GM23338 (cell line): ENCODE measurements around the gene DRAM1. TPM values are rescaled to one million over a fixed set of nuclear protein-coding genes. Genes with fewer than 3 reads are reported as not detected.

Experiments
- ATAC-seq: fragments of 200-7000 bp; cut with Tn5 transposase; 3 replicates; pipeline ENCODE4 v1.9.1; 2020
- DNase-seq: peaks from one replicate; pipeline ENCODE4 v3.0.0-alpha.2; 2015; ENCODE audit warnings: low spot score
- H2AFZ ChIP-seq: fragments of 200-600 bp; sonication (generic); 2 replicates; pipeline ENCODE4 v1.8.0; 2016; ENCODE audit warnings: antibody characterized with exemption, mild to moderate bottlenecking, moderate library complexity
- H3F3A ChIP-seq: fragments of 200-600 bp; sonication (generic); replicated peaks from 2 replicates; pipeline ENCODE4 v1.8.0; 2017; ENCODE audit warnings: antibody characterized with exemption, mixed run types, low read depth
- H3K27ac ChIP-seq: fragments of 200-600 bp; sonication (generic); 2 replicates; pipeline ENCODE4 v1.6.1; 2016; ENCODE audit warnings: low read depth
- H3K27me3 ChIP-seq: fragments of 200-600 bp; sonication (generic); 2 replicates; pipeline ENCODE4 v1.8.0; 2016; ENCODE audit warnings: mild to moderate bottlenecking, mixed run types, moderate library complexity; ENCODE audit not compliant: insufficient read depth
- H3K36me3 ChIP-seq: fragments of 200-600 bp; sonication (generic); 2 replicates; pipeline ENCODE4 v1.8.0; 2016; ENCODE audit warnings: mild to moderate bottlenecking; ENCODE audit not compliant: insufficient read depth
- H3K4me1 ChIP-seq: fragments of 200-600 bp; sonication (generic); 2 replicates; pipeline ENCODE4 v1.8.0; 2016; ENCODE audit warnings: mild to moderate bottlenecking, moderate library complexity; ENCODE audit not compliant: insufficient read depth
- H3K4me2 ChIP-seq: fragments of 200-600 bp; sonication (generic); 2 replicates; pipeline ENCODE4 v1.7.1; 2017; ENCODE audit warnings: mixed run types
- H3K4me3 ChIP-seq: fragments of 200-600 bp; sonication (generic); 2 replicates; pipeline ENCODE4 v1.6.1; 2016; ENCODE audit warnings: mixed run types
- H3K79me2 ChIP-seq: fragments of 200-600 bp; sonication (generic); replicated peaks from 2 replicates; pipeline ENCODE4 v1.8.0; 2017; ENCODE audit warnings: mild to moderate bottlenecking; ENCODE audit not compliant: insufficient read depth
- H3K9me2 ChIP-seq: fragments of 200-600 bp; sonication (generic); 2 replicates; pipeline ENCODE4 v1.8.0; 2017; ENCODE audit not compliant: insufficient read depth
- H4K20me1 ChIP-seq: fragments of 200-600 bp; sonication (generic); replicated peaks from 2 replicates; pipeline ENCODE4 v1.8.0; 2017; ENCODE audit warnings: mild to moderate bottlenecking; ENCODE audit not compliant: insufficient read depth
- H3K27ac Mint-ChIP-seq: 2 replicates; pipeline ENCODE4 v1.8.0; 2020; ENCODE audit warnings: inconsistent platforms, mild to moderate bottlenecking, moderate library complexity, mixed read lengths
- H3K27me3 Mint-ChIP-seq: 3 replicates; pipeline ENCODE4 v1.8.0; 2022; ENCODE audit warnings: low read depth, mild to moderate bottlenecking, moderate library complexity, mixed read lengths, inconsistent platforms; ENCODE audit not compliant: insufficient read depth, poor library complexity
- H3K36me3 Mint-ChIP-seq: 3 replicates; pipeline ENCODE4 v1.8.0; 2021; ENCODE audit warnings: low read depth, mild to moderate bottlenecking, inconsistent platforms, moderate library complexity, mixed read lengths
- H3K4me1 Mint-ChIP-seq: 3 replicates; pipeline ENCODE4 v1.8.0; 2020; ENCODE audit warnings: mild to moderate bottlenecking, inconsistent platforms, mixed read lengths
- H3K4me3 Mint-ChIP-seq: 3 replicates; pipeline ENCODE4 v1.8.0; 2021; ENCODE audit warnings: moderate library complexity, mild to moderate bottlenecking, inconsistent platforms, mixed read lengths
- H3K9me3 Mint-ChIP-seq: 3 replicates; pipeline ENCODE4 v1.8.0; 2020; ENCODE audit warnings: moderate library complexity, mild to moderate bottlenecking, inconsistent platforms, mixed read lengths
- CREB1 ChIP-seq: fragments of 250-450 bp; sonication (Bioruptor Pico); IDR thresholded peaks from 2 replicates; pipeline ENCODE4 v1.5.0; 2020; ENCODE audit warnings: low read depth, mild to moderate bottlenecking, moderate library complexity
- CTCF ChIP-seq, 2 experiments: fragments of 200-600 bp in 1 of 2; sonication (generic) in 1 of 2; conservative IDR thresholded peaks; 2 replicates each; pipeline versions ENCODE4 v1.5.1 to v1.6.1; 2016 to 2017; ENCODE audit warnings: antibody characterized with exemption in 2 of 2, low read depth in 2 of 2, mild to moderate bottlenecking in 2 of 2, moderate library complexity in 1 of 2
- ETS1 ChIP-seq: IDR thresholded peaks from 2 replicates; pipeline ENCODE4 v1.6.1; 2016; ENCODE audit warnings: antibody characterized with exemption
- EZH2 ChIP-seq: fragments of 200-600 bp; sonication (generic); IDR thresholded peaks from one replicate; pipeline ENCODE4 v1.8.0; 2017; ENCODE audit warnings: antibody characterized with exemption, mild to moderate bottlenecking, low read depth; ENCODE audit not compliant: unreplicated experiment
- EZH2phosphoT487 ChIP-seq: fragments of 200-600 bp; sonication (generic); IDR thresholded peaks from one replicate; pipeline ENCODE4 v1.8.1; 2018; ENCODE audit warnings: antibody characterized with exemption; ENCODE audit not compliant: unreplicated experiment
- NANOG ChIP-seq: IDR thresholded peaks from 2 replicates; pipeline ENCODE4 v1.6.1; 2016; ENCODE audit warnings: antibody characterized with exemption, borderline replicate concordance
- POLR2AphosphoS5 ChIP-seq: IDR thresholded peaks from 2 replicates; pipeline ENCODE4 v1.6.1; 2016; ENCODE audit warnings: antibody characterized with exemption, low read depth
- REST ChIP-seq: IDR thresholded peaks from one replicate; pipeline ENCODE4 v1.6.1; 2018; ENCODE audit warnings: antibody characterized with exemption; ENCODE audit not compliant: unreplicated experiment
- ZNF331 ChIP-seq: fragments of 250-450 bp; sonication (Bioruptor Pico); IDR thresholded peaks from 2 replicates; pipeline ENCODE4 v1.5.0; 2020; ENCODE audit warnings: low read depth, mild to moderate bottlenecking, moderate library complexity
- ZNF462 ChIP-seq: fragments of 250-450 bp; sonication (Bioruptor Pico); IDR thresholded peaks from 2 replicates; pipeline ENCODE4 v1.5.0; 2020; ENCODE audit warnings: mild to moderate bottlenecking, moderate library complexity
- polyA plus RNA-seq: library from polyadenylated mRNA; unstranded; fragments of >200 nt; fragmentation: Nextera tagmentation; extraction: Ambion mirVana; gene quantifications from 2 replicates; pipeline ENCODE4 v1.2.1, GENCODE V29; 2016
- total RNA-seq: library from RNA; depleted of rRNA; stranded (reverse); fragments of >200 nt; shearing (Covaris generic); gene quantifications from 2 replicates; pipeline ENCODE4 v1.2.3, GENCODE V29; 2014

DRAM1 gene
- total and polyA plus RNA-seq, 2 experiments from 2014 or later = 5.7 to 8.5 TPM

- no peak for TF ChIP-seq REST
- no peak for TF ChIP-seq ETS1
These were observed 42.1 kb downstream of the DRAM1 start (continued) for GRCh38 chr12:101919447-101919846.

GRCh38 chr12:101920906-101921305 lies 43.5 kb downstream of the DRAM1 start:
- H3K27me3 Mint-ChIP-seq = no peaks in the 10 kb centered on the region
- Histone ChIP-seq H3K36me3 (no peaks in the 10 kb centered on the region), H2AFZ (no peak overlapping the region)

More at GRCh38 chr12:101920906-101921305, 43.5 kb downstream of the DRAM1 start:
- Mint-ChIP-seq H3K27ac (no peak overlapping the region), H3K4me1 (no peaks in the 10 kb centered on the region), H3K9me3 (peaks cover 11% of the 10 kb centered on the region; the same call in 1 of the 3 replicates), H3K36me3 (no peaks in the 10 kb centered on the region), H3K4me3 (no peak overlapping the region)
- no peaks in the 10 kb centered on the region for H3K4me1 ChIP-seq
- no peak overlapping the region for H3K27ac ChIP-seq
- no peak overlapping the region for H3K4me2 ChIP-seq
- DNase-seq = no peak
- no peaks in the 10 kb centered on the region for H4K20me1 ChIP-seq
- H3F3A ChIP-seq = no peaks in the 10 kb centered on the region
- H3K27me3 ChIP-seq = no peaks in the 10 kb centered on the region
- TF ChIP-seq CTCF (conservative IDR thresholded peaks at IDR 0.05; ENCODE audit: low read depth in 2 of 2) (no peak), NANOG (no peak), EZH2phosphoT487 (no peak), ZNF462 (no peak), POLR2AphosphoS5 (no peak), CREB1 (CRISPR knock-in tag) (no peak), EZH2 (no peak), ZNF331 (CRISPR knock-in tag) (no peak), ETS1 (no peak)
- no peak overlapping the region for H3K4me3 ChIP-seq
- H3K79me2 ChIP-seq = no peaks in the 10 kb centered on the region
- ATAC-seq = no peak
- H3K9me2 ChIP-seq = no peaks in the 10 kb centered on the region
